Measurements from ENCODE around the gene KANSL1.

GRCh38 chr17:46028374-46028773 is 164.9 kb downstream of the KANSL1 start:
- TF ChIP-seq MYC (IDR thresholded peaks at IDR 0.05; ENCODE audit: insufficient read depth, insufficient read length, insufficient replicate concordance, low read length, severe bottlenecking) (no peak), IRF3 (IDR thresholded peaks at IDR 0.05) (no peak), E2F4 (IDR thresholded peaks at IDR 0.05; ENCODE audit: low read depth, low read length) (no peak), REST (IDR thresholded peaks at IDR 0.05; ENCODE audit: low read depth, low read length) (no peak), CTCF (IDR thresholded peaks at IDR 0.05 in 2 of 3, conservative IDR thresholded peaks at IDR 0.05 in 1 of 3; ENCODE audit: control insufficient read depth in 2 of 3, extremely low read depth in 1 of 3, insufficient read depth in 1 of 3, low read depth in 3 of 3, low read length in 3 of 3) (no peak)
